MV-4-11 (cell line): ENCODE measurements around the gene EXOSC3.
"Not testable (repeated sequence)": the region's sequence is repeated elsewhere in the genome, so short reads cannot be mapped to it uniquely, and the experiment has no call there.

Experiments
- DNase-seq: peaks from one replicate; lab custom pipeline; 2025; lab: John Stamatoyannopoulos, UW

The EXOSC3 gene

DNA sequence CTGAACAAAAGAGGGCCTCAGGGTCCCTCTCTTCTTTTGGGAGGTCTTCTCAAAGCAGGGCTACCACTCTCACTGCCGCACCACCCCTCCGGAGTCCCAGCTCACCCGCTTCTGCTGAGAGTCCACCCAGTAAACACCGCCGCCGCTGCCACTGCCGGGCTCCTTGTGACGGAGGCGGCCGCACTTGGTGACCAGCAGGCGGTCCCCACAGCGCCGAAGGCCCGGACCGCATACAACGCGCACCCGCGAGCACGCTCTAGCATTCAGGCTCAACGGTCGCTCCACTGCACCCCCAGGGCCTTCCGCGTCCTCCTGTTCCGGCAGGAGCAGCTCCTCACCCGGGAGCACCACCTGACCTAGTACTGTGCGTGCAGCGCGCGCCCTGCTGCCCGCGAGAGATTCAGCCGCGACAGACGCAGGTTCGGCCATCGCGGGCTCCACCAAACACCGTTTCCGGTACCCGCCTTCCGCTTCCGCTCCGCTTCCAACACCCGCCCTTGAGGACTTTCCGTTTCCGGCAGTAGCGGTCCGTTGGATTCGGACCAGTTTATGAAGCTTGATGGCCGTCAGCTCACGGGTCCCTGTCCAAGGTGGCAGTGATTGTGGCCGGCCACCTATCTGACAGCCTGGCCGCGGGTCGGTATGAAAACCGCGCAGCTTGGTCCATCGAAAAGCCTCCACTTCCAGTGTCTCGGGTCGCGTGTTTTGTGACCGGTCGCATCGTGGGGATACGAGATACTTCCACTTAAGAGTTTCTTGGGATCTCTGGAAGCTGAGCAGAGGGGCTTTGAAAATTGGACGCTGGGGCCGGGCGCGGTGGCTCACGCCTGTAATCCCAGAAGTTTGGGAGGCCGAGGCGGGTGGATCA lies at the start of gene EXOSC3:
TSS of gene EXOSC3 (minus strand) at position 449 of the 868 bp plus-strand sequence. CDS start at position 429, 20 bp downstream.
- peak; percentile 88 for DNase-seq

DNA sequence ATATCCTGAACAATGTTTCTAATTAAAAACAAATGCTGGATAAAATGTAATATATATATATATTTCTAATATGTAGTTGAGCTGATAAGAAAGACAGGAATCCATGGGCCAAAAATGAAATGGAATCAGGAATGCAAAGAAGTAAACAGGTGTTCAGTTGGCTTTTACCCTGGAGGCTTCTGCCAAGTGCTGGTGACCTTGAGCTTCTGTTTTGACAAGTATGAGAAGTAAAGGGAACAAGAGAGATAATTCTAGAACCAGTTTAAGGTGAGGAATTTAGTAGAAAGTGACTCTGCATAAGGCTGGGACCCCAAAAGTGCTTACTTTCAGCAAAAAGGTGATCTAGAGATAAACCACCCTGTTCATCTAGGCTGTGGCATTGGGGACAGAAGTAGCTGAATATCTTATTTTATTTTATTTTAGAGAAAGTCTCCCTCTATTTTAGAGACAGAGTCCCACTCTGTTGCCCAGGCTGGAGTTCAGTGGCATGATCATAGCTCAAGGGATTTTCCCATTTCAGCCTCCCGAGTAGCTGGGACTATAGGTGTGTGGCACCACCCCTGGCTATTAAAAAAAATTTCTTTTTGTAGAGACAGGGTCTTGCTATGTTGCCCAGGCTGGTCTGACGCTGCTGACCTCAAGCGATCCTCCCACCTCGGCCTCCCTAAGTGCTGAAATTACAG lies 42.8 kb upstream of the EXOSC3 start:
- no peak for DNase-seq

DNA sequence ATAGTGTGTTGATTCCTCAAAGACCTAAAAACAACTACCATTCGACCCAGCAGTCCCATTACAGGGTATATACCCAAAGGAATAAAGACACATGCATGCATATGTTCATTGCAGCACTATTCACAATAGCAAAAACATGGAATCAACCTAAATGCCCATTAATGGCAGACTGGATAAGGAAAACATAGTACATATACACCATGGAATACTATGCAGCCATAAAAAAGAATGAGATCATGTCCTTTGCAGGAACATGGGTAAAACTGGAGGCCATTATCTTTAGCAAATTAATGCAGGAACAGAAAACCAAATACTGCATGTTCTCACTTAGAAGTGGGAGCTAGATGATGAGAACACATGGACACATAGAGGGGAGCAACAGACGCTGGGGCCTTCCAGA lies 40.3 kb upstream of the EXOSC3 start:
- DNase-seq: not testable (repeated sequence)

DNA sequence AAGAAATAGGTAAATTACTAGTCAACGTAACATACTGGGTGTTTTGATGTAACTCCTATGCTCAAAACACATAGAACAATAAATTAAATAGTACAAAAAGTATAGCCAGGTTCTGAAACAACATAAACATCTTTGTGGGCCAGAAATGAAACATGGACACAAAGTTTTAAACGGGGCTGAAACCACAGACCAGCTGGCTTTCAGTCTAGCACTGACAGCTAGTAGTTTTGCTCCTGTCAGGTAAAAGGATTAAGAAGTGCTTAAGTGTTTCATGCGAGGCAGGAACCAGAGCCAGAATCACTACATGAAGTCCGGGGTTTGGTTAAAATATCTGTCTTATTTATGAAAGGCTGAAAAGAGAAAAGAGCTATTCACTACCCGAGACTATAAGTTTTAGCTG lies 35.3 kb upstream of the EXOSC3 start:
- DNase-seq: no peak

DNA sequence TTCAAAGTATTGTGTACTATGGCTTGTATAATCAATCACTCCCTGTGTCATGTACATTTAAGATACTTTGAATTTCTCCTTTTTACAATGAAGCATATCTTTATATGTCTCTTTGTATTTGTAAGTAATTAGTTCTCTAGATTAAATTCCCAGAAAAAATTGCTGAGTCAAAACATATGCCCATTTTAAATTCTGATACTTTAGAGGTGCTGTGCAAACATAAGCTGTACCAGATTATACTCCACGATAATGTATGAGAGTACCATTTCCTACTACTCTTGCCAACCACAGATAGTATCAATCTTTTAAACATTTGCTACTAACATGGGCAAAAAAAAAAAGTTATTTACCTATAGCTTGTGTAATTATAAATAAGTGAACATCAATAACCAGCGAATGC lies 34.0 kb upstream of the EXOSC3 start:
- no peak for DNase-seq

DNA sequence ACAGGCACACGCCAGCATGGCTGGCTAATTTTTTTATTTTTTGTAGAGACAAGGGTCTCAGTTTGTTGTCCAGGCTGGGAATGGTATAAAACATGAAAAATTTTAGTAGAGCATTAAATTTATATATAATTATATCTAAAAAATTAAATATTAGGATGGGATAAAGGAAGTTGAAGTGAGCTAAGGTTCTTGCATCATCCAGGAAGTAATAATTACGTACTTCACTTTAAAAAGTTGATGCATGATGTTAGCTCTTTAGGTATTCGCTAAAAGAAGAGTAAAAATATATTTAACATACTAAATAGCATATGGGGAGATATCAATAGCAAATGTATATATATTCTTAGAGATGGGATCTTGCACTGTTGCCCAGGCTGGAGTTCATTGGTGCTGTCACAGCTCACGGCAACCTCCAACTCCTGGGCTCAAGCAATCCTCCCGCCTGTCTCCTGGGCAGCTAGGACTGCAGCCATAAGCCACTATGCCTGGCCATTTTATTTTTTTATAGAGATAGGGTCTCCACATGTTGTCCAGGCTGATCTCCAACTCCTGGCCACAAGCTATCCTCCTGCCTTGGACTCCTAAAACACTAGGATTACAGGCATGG lies 28.0 kb upstream of the EXOSC3 start:
- no peak for DNase-seq

DNA sequence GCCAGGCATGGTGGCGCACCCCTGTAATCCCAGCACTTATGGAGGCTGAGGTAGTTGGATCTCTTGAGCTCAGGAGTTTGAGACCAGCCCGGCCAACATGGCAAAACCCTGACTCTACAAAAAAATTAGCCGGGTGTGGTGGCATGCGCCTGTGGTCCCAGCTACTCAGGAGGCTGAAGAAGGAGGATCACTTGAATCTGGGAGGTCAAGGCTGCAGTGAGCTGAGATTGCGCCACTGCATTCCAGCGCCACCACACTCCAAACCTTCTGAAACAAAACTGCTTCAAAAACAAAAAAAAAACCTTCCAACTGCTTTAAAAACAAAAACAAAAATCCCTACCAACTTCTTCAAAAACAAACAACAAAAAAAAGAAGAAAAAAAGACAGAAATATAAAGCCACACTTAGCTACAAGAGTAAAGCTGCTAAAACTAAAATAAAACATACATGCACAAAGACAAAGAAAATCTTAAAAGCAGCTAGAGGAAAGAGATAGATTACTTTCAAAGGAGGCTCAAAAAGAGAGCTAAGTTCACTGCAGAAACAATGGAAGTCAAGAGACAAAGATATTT lies 27.1 kb upstream of the EXOSC3 start:
- no peak for DNase-seq

DNA sequence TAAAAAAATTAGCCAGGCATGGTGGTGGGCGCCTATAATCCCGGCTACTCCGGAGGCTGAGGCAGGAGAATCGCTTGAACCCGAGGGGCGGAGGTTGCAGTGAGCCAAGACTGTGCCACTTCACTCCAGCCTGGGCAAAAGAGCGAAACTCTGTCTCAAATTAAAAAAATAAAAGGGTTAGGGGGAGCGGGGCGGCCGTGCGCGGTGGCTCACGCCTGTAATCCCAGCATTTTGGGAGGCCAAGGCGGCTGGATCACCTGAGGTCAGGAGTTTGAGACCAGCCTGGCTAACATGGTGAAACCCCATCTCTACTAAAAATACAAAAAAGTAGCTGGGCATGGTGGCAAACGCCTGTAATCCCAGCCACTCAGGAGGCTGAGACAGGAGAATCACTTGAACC lies 24.8 kb upstream of the EXOSC3 start:
- not testable (repeated sequence) for DNase-seq

DNA sequence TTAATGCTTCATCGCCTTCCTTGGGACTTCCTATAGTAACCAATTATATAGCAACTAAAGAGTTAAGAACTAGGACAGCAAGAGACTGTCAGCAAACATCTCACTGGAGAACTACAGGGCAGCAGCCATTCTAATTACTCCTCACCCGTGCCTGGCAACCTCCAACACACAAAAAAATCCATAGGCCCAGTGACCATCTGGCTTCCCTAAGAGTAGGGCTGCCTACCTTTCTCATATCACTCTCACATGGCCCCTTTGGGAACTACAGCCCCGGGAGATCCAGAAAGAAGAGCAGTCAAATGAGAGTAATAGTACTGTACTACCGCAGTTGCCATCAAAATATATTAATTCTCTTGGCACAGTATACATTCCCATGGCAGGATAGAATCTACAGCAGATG lies 21.4 kb upstream of the EXOSC3 start:
- no peak for DNase-seq

DNA sequence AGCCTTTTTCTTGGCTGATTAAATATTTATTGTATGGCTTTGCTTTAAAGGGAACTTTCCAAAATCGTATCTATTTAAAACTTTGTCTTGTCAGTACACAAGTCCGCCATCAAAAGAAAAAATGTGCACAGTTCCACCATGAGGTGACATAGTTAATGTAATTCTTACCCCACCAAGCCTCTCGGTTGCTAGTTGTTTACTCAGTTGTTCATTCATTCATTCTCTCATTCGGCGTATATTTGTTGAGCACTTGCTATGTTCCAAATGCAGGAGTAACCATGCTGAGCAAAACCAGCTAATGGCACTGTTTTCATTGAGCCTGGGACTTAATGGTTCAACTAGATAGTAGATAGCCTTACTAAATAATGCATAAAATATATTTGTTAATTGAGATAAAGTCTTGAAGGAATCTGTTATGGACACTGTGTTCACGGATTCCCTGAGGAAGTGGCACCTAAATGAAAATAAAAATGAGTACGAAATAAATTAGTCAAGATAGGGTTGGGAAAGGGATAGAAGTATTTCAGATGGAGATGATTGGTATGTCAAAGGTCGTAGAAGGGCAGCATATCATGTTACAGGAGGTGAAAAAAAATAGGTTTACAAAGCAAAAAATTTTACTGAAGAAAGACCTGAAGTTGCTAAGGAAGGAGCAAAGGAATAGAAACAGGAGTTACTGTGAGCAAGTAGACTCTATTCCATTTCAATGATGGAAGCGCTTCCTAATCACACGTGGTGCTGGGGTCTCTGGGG lies 17.3 kb upstream of the EXOSC3 start:
- no peak for DNase-seq

DNA sequence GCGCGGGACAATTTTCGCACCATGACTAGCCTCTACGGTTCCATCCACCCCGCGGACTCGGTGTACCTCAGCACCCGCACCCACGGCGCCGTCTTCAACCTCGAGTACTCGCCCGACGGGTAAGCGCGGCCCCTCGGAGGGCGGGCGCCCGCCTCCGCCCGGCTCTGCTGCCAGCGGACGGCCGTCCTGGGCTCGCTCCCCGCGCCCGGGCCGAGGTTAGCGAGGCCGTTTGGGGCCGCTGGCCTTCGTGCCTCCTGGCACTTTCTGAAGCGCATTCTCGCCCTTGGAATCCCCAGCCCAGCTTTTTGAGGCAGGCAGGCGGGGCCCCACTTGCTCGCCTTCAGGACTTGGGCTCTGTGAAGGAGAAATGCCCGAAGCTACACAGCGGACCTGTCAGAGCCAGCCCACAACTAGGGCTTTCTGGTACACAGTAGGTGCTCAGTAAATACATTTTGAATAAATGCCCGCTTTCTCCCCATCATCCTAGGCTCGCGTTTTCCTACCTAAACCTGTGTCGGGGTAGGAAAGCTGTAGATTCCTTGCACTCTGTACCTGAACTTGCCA lies 16.5 kb upstream of the EXOSC3 start:
- DNase-seq: no peak

DNA sequence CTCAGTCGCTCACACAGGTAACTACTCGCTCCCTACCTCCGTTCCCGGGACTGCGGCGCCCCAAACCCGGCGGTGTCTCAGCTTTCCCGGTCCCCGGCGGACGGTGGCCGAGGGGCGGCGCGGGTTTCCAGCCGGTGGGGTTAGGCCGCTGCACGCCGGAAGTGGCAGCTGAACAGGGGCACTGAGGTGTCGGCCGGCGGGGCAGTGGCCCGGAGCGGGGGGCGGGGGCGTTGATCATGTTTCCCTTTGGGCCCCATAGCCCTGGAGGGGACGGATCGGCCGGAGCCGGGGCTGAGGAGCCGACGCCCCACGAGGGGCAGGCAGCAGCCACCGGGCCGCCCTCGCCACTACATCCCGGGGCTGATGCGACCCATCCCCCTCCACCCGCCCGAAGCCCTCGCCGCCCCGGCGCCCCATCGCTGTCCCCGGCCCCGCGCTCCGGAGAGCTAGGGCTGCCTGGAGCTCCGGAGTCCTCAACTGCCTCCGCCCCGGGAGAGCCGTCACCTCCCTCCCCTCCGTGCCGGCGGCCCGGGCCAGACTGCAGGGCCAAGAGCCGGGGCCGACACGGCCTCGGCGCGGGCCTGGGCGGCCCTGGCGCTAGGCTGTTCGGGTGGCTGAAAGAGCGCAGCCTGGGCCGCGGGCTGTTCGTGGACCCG lies 15.9 kb upstream of the EXOSC3 start, which contains the start of gene DCAF10:
TSS of gene DCAF10 (plus strand) at position 167 of the 656 bp plus-strand sequence. CDS start at position 237, 70 bp downstream.
- DNase-seq: peak; percentile 59

DNA sequence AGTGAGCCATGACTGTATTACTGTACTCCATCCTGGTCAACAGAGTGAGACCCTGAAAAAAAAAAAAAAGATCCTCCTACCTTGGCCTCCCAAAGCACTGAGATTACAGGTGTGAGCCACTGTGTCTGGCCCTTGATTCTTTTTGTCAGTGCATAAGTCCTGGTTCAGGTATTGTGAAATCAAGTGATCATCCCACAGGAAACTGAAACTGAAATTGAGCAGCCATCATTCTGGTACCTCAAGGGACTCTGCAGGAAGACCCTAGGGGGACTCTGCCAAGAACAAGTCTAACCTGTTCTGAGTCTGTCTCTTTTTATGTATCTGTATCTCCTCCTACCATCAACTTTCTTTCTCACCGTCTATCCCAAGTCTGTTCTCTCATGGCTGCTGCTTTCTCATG lies 13.8 kb upstream of the EXOSC3 start:
- no peak for DNase-seq

DNA sequence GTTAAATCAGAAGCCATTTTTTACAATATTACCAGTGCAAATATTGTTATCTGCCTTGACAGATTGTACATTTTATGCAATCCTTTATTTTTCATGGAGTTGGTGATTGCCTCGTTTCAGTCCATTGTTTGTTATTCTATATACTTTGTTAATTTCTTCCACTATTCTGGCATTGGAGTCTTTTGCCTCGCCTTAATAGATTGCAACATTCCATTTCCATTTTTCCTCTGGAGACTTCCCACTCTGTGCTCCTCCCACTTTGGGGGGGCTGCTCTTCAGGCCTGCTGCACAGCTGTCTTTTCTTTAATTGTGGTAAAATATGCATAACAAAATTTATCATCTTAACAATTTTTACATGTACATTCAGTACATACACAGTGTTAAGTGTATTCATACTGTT lies 11.4 kb upstream of the EXOSC3 start:
- DNase-seq: no peak

DNA sequence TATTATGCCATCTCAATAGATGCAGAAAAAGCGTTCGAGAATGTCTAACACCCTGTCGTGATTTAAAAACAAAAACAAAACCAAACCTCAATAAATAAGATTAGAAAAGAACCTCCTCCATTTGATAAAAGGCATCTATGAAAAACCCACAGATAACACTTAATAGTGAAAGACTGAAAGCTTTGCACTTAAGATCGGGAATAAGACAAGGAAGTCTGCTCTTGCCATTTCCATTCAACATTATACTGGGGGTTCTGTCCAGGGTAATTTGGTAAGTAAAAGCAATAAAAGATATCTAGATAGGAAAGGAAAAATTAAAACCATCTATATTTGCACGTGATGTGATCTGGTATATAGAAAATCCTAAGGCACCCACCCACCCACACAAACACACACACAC lies 7.3 kb upstream of the EXOSC3 start:
- DNase-seq: no peak

DNA sequence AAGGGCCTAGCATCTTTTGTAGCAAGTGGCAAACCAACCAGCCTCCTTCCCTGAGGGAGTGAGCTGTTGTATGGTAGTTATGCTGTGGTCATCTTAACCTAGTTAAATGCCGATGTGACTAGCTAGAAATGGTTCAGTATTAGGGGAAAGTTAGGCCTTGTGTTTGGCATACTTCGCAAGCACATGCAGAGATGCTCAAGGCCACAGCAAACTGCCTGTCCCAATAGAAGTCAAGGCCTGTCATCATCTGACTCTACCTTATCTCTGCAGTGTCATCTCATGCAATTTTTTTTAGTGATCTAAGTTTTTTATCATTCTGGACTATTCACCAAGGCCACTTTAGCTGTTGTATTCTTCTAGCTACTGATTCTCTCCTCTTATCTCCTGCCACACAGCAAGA lies 5.2 kb upstream of the EXOSC3 start:
- DNase-seq: no peak

DNA sequence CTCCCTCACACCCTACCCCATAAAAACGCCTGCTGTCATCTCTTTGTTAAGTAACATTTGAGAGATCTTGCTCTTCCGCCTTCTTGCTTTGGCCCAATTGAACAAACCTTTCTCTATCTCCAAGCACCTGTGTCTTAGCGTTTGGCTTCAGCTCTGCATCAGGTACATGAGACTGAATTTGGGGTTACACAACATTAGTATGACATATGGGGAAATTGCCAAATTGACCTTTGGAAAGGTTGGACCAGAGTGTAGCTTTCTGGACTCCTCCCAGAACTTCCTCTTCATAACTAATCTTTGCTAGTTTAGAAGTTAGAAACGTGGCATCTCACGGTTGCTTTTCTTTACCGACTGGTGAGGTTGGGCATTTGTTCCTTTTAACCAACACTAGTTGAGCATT lies 3.5 kb upstream of the EXOSC3 start:
- peak; percentile 59 for DNase-seq

DNA sequence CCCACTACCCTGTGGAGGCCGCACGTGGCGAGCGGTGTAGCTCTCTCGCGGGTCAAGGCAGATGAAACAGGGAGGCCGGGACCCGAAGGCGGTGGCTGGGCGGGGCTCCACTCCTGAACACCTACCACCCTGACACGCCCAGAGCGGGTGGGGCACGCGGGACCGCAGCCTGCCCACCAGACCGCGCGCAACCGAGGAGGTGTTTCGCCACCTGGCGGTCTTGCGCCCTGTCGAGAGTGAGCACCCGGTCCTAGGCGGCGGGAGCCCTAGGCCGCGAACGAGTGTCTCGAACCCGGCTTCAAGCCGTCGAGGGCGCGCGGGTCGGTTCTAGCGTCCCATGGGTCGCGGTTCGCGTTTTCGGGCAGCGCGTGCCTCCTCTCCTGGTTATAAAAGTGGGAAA lies 2.2 kb upstream of the EXOSC3 start:
- DNase-seq: no peak

DNA sequence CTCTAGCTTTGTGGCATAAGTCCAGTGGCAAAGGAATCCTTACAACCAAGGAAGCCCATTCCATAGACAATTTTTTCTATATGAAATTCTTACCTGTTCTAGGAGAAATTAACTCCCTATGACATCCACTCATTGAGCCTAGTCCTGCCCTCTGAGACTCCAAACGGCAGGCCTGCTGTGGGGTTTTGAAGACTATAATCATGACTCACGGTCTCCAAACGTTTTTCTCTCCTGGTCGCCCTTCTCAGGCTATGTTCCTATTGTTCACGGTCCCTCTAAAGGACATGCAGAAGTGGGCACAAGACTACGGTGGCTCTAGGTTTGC lies 611 bp downstream of the EXOSC3 start:
- no peak for DNase-seq

DNA sequence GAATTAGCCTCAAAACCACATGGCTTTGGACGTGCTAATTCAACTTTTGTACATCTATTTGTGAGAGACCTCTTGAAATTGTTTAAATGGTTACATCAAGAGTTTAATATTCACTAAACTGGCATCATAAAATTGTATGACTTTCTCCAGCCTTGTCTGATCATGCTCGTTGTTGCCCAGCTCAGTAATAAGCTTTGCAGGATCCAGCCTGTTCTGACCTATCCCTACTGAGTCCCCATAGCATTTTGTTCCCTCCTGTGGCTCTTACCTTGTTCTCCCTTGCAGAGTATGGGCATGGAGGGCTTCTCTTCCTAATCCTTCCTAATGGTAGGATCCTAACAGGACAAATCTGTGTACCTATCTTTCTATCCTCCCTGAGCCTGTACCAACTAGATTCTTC lies 6.3 kb downstream of the EXOSC3 start:
- no peak for DNase-seq

DNA sequence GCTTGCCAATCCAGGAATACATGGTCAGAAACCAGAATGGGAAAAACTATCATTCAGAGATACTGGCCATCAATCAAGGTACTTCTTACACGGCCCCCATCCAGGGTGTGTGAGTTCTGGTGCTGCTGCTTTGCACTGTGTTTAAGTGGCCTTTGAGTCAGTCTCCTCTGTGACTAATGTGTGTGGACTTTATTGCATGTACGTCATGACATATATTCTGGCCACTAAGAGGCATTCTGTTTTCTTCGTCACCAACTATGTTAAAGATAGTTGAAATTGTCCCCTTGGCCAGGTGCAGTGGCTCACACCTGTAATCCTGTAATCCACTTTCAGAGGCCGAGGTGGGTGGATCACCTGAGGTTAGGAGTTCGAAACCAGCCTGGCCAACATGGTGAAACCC lies 8.5 kb downstream of the EXOSC3 start:
- no peak for DNase-seq
